Heart right ventricle (tissue), 16 donors: ENCODE data around the gene SDHAF2. TPM values are rescaled to one million over a fixed set of nuclear protein-coding genes. Genes with fewer than 3 reads are reported as not detected.
A peak's percentile ranks its signal among the peaks of the same experiment; 100 is the strongest.

ENCODE experiments used
- ATAC-seq, 8 donors: fragments of 200-7000 bp; cut with Tn5 transposase; one replicate each; pipeline ENCODE4 v1.9.1; 2020; ENCODE audit warnings: mild to moderate bottlenecking in 8 of 8, moderate library complexity in 8 of 8, moderate number of reproducible peaks in 1 of 8
- DNase-seq, 2 donors: peaks; one replicate each; pipeline ENCODE4 v3.0.0-alpha.2; 2020
- H3K27ac ChIP-seq, 10 donors: fragments of 200-600 bp; sonication (generic) in 2 of 10; one replicate each; pipeline versions ENCODE4 v1.5.0 to v1.8.0; 2020 to 2022; ENCODE audit warnings: mild to moderate bottlenecking in 3 of 10
- H3K27me3 ChIP-seq, 7 donors: fragments of 200-600 bp; one replicate each; pipeline ENCODE4 v1.8.0; 2021 to 2022; ENCODE audit warnings: mild to moderate bottlenecking in 2 of 7
- H3K36me3 ChIP-seq, 9 donors: fragments of 200-600 bp; sonication (generic) in 1 of 9; one replicate each; pipeline versions ENCODE4 v1.5.0 to v1.8.0; 2020 to 2022; ENCODE audit warnings: mild to moderate bottlenecking in 2 of 9
- H3K4me1 ChIP-seq, 9 donors: fragments of 200-600 bp; sonication (generic) in 1 of 9; one replicate each; pipeline versions ENCODE4 v1.5.0 to v1.8.0; 2020 to 2022; ENCODE audit warnings: mild to moderate bottlenecking in 4 of 9
- H3K4me3 ChIP-seq, 10 donors: fragments of 200-600 bp; sonication (generic) in 2 of 10; one replicate each; pipeline versions ENCODE4 v1.5.0 to v1.8.0; 2020 to 2022; ENCODE audit warnings: mild to moderate bottlenecking in 7 of 10, moderate library complexity in 2 of 10
- H3K9me3 ChIP-seq, 11 donors: fragments of 200-600 bp in 10 of 11; sonication (generic) in 2 of 11; one replicate each; pipeline versions ENCODE4 v1.5.0 to v1.8.0; 2013 to 2022; ENCODE audit warnings: mild to moderate bottlenecking in 2 of 11, control low read depth in 1 of 11, moderate library complexity in 1 of 11
- CTCF ChIP-seq, 9 donors: fragments of 200-600 bp; sonication (generic) in 2 of 9; IDR thresholded peaks; one replicate each; pipeline versions ENCODE4 v1.5.0 to v1.8.0; 2021 to 2022; ENCODE audit warnings: antibody characterized with exemption in 9 of 9, mild to moderate bottlenecking in 5 of 9, moderate library complexity in 1 of 9
- WGBS, 2 donors: extraction: QIAGEN DNeasy Blood & Tissue Kit; methylation state at CpG; one replicate each; pipeline ENCODE4 v1.1.7; 2013; ENCODE audit warnings: inconsistent platforms in 1 of 2; 5-methylcytosine and 5-hydroxymethylcytosine counted together
- intact Hi-C, 10 donors: fragments of 100-400 bp; cut with DNase I; formaldehyde crosslinking; loops; one replicate each; pipeline versions ENCODE4 v1.11.1 to v1.14.2; 2022
- polyA plus RNA-seq, 2 donors: library from polyadenylated mRNA; stranded (reverse); fragments of 200-250 nt; gene quantifications; one replicate each; pipeline ENCODE4 v1.2.3, GENCODE V29; 2013
- total RNA-seq, 10 donors: library from RNA; stranded (reverse); fragmentation: NEBNext Ultra II Directional in 3 of 10; extraction: Animal tissue kit (Norgen Biotek cat#: 25700) in 3 of 10; gene quantifications; one replicate each; pipeline versions ENCODE4 v1.2.1 to v1.2.4, GENCODE V29; 2021 to 2023
- donor health status: Arrhythmogenic right ventricular cardiomyopathy.
- donor health status: ischemic (EF 13 %, LVEDD 7.1; RV severe dilation, severe dysfunction).
- donor health status: healthy with polysubstance abuse.
- donor health status: DM: no; HTN: yes; CAD: no.
- donor health status: DM: no; HTN: no; CAD: no.
- donor health status: ischemic (EF 25% LVEDD 6.9; RV normal size, moderate dysfunction).
- donor health status: ischemic (EF 25% LVEDD 5.7; RV mildly dilated, moderate dysfunction).
- donor health status: healthy.
- donor health status: DM: yes; HTN: yes; CAD: no.
- donor health status: Ischemic cardiomyopathy.
- donor health status: ischemic (EF 35%, LVEDD 5.7; RV mildly dilated, moderate dysfunction).
- donor health status: nonischemic (EF 11% LVEDD 7.7; RV severe dilation, severe dysfunction).
- donor health status: DM: yes; HTN: yes; CAD: no.
- donor health status: PGD.
- donor health status: ischemic (EF 29% LVEDD 5.4; RV normal size, mild dysfunction).
- donor health status: nonischemic (EF 23%, LVEDD 6.1; RV moderate dilation, normal function).

SDHAF2 gene
- total and polyA plus RNA-seq, 12 donors: 24.4 to 56.1 (median 33.9) TPM

- H3K27ac ChIP-seq: no peak overlapping the region
- H3K4me1 ChIP-seq: peaks cover 0 to 26% (median 16%) of the 10 kb centered on the region in 9 donors
- ATAC-seq (no peak), DNase-seq (no peak)
- intact Hi-C loops: no loop called here
- no peak overlapping the region for H3K4me3 ChIP-seq
- peaks cover 5 to 100% (median 99%) of the 10 kb centered on the region in 9 donors for H3K36me3 ChIP-seq
- no peaks in the 10 kb centered on the region for H3K9me3 ChIP-seq
- no peaks in the 10 kb centered on the region for H3K27me3 ChIP-seq
- TF ChIP-seq CTCF (IDR thresholded peaks at IDR 0.05): no peak
- WGBS, 2 donors: 90 to 92% methylated on average over 6 of the region's 6 CpGs
Observed at GRCh38 chr11:61415381-61415780, 14.5 kb upstream of the SDHAF2 start.

GRCh38 chr11:61416941-61417340 is 13.0 kb upstream of the SDHAF2 start:
- H3K27me3 ChIP-seq: no peaks in the 10 kb centered on the region
- no peak overlapping the region for H3K4me3 ChIP-seq
- ATAC-seq (no peak), DNase-seq (no peak)
- H3K4me1 ChIP-seq: peaks cover 0 to 26% (median 16%) of the 10 kb centered on the region in 9 donors
- no peak for TF ChIP-seq CTCF (IDR thresholded peaks at IDR 0.05)
- H3K27ac ChIP-seq: peak overlapping the region in 3 of 10 donors; percentile 17 to 76 (median 29)
- no peaks in the 10 kb centered on the region for H3K9me3 ChIP-seq
- peaks cover 5 to 100% (median 92%) of the 10 kb centered on the region in 9 donors for H3K36me3 ChIP-seq
- intact Hi-C loops: no loop called here
- 64 to 69% methylated on average over 3 of the region's 3 CpGs for WGBS, 2 donors

- Histone ChIP-seq H3K36me3 (peaks cover 5 to 100% (median 85%) of the 10 kb centered on the region in 9 donors), H3K27me3 (no peaks in the 10 kb centered on the region), H3K9me3 (no peaks in the 10 kb centered on the region), H3K27ac (peak overlapping the region in 5 of 10 donors; percentile 4 to 76 (median 17)), H3K4me3 (no peak overlapping the region), H3K4me1 (peaks cover 0 to 27% (median 19%) of the 10 kb centered on the region in 9 donors)
- 26 to 38% methylated on average over 2 of the region's 2 CpGs for WGBS, 2 donors
- no peak for TF ChIP-seq CTCF (IDR thresholded peaks at IDR 0.05)
- intact Hi-C loops: no loop called here
- ATAC-seq: peak in 6 of 8 donors; percentile 9 to 77 (median 54)
- DNase-seq: no peak
Observed at GRCh38 chr11:61417670-61418069, 12.3 kb upstream of the SDHAF2 start.

- Histone ChIP-seq H3K27ac (peak overlapping the region in 4 of 10 donors; percentile 4 to 76 (median 14)), H3K27me3 (no peaks in the 10 kb centered on the region), H3K36me3 (peaks cover 4 to 100% (median 80%) of the 10 kb centered on the region in 9 donors), H3K4me3 (no peak overlapping the region), H3K9me3 (no peaks in the 10 kb centered on the region), H3K4me1 (peaks cover 0 to 27% (median 19%) of the 10 kb centered on the region in 9 donors)
- ATAC-seq (no peak), DNase-seq (no peak)
- no peak for TF ChIP-seq CTCF (IDR thresholded peaks at IDR 0.05)
- intact Hi-C loops: no loop called here
Observed at GRCh38 chr11:61418136-61418535, 11.8 kb upstream of the SDHAF2 start.
